NCI-H510A treated with DMSO at 0.1 percent for 48 hours (cell line): ENCODE results near the gene MAB21L4.
A peak's percentile ranks its signal among the peaks of the same experiment; 100 is the strongest.
"Not testable (repeated sequence)": the region's sequence is repeated elsewhere in the genome, so short reads cannot be mapped to it uniquely, and the experiment has no call there.

Experiments used
- DNase-seq: peaks from one replicate; lab custom pipeline; 2025; lab: John Stamatoyannopoulos, UW

MAB21L4 gene

DNA sequence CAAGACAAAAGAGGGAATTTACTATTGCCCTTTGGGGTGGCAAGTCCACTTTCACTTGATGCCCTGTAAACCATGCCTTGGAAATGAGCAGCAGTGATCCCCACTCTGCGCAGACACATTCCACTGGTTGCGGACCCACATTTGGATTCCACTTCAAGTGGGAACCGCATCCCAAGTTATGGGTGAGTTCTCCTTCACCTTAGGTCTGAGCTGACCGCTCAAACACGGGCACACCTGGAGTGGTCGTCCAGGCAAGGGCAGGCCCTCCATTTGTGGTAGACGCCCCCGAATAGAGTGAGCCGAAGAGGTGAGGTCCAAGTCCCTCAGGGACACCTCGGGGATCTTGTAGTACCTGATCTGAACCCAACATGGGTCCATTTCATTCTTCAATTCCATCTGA, 37.1 kb downstream of the MAB21L4 start:
- no peak for DNase-seq

DNA sequence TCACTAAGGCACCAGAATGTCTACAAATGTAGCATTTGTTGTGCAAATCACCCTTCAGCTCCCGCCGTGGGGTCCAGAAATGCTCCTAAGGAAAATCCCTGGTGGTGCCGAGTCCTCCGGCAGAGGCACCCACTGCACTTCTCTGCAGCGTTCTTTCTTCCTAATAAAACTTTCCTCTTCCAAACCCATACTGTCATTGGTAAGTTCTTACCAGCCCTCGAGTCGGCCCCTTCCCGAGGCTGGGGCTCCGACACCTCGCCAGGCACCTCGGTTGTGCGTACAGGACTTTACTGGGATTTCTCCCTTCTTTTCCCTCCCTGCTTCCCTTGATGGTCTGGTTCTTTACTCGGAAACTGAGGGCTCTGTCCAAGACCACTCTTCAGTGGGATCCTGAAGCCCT, 37.6 kb downstream of the MAB21L4 start:
- DNase-seq = no peak

DNA sequence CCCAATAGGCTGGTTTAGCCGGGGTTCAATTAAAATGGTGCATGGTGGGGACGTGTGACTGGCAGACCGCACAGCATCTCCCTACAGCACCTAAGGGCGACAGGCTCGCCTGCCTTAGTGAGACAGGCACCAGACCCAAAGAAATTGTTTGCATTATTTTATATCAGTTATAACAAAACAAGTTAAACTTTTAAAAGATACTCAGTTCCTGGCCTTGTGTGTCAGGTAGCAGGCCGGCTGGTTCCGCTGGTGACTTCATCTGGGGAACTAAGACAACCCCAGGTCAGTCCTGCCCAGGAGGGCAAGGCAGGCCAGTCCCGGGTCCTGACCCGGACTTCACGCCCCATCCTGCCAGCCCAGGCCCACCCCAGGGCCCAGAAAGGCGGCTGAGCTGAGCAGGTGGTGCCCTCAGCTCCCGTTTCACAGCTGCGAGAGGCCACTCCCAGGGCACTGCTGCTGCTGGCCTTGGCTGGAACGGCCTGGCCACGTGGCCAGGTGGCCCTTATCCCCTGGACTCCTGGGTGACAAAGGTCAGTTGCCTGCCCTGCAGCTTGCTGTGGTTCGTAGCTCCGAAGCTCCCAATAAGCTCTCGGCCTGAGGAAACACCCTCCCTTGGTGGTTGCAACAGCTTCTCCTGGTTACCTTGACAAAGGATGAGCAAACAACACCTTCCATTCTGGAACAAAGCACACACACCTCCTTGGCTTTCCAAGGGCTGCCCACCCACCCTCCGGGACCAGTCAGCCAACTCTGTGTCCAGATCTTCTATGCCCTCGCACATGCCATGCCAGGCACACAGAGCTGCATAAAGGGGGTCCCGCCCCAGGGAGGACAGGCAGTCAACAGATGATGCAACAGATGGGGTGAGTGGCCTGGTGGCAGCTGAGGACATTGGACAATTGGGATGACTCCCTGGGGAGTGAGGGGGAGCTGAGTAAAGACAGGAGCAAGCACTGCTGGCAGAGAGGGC, 38.6 kb downstream of the MAB21L4 start:
- no peak for DNase-seq

DNA sequence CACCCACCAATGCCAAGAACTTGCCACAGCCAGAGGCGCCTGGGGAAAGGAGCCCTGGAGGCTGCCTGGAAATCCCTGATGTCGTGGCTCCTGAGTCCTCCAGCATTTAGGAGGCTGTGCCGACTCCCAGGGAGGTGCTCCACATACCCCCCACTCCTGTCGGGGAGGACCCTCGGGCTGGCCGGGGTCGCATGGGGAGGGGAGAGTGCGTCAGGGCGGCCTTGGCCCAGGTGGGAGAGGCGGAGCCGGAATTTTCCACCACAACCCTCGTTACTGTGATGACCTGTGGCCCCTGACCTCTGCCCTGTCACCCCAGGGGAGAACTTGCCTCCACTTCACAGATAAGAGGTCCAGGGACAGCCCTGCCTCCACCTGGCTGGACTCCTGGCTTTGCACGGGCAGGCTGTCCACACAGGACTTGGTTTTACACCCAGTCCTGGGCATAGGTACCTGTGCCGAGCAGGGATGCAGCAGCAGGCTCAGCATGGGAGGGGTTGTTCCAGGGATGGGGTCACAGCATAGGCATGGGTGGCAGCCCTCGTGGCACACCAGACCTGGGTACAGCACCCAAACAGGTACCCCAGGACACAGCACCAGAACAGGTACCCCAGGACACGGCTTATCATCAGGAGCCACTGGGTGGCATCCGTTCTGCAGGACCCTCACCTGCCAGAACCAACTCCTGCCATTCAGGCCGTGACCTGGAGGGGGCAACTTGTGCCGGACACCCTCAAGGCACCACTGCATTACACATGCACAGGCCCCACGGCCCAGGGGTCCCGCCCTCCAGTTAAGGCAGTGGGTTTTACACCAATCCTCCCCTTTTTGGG, 39.6 kb downstream of the MAB21L4 start:
- DNase-seq = no peak

DNA sequence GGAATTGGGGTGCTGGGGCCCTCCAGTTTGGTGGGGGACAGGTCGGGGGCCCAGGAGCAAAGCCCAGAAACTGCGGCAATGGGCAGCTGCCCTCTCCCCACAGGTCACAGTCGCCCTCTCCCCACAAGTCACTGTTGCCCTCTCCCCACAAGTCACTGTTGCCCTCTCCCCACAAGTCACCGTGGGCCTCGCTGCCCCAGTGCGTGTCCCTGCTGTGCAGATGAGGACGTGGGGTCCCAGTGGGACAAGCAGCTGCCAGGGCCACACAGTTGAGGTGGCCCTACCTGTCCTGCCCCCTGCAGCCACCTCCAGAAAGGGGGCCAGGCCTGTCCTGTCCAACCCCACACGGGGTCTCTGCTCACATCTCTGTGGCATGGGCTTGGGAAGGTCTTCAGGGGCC, 40.3 kb downstream of the MAB21L4 start:
- no peak for DNase-seq

DNA sequence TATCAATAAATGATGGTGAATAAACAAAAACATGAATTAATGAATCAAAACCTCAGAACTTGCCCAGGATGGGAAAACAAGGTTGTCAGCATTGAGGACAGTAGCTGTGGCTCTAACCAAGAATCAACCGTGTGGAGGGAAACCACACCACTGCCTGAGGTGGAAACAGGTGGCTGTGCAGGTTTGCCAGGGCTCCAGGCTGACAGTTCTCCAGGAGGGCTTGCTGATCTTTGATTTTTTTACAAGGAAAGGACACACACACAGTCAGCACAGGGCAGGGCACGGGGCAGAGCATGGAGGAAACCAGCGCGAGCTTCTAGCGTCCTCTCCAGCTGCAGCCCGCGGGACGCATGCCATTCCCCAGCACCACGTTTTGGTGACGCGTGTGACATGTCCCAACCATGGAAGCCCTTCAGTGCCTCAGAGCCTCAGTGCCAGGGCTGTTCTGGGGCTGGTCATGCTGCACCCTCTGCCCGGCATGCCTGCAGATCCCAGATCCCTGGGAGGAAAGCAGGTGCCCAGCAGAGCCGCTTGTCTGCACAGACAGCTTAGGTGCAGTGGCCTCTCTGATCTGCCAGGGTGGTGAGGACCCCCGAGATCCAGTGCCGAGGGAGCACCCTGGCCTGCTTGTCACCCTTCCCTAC, 43.2 kb downstream of the MAB21L4 start:
- no peak for DNase-seq

DNA sequence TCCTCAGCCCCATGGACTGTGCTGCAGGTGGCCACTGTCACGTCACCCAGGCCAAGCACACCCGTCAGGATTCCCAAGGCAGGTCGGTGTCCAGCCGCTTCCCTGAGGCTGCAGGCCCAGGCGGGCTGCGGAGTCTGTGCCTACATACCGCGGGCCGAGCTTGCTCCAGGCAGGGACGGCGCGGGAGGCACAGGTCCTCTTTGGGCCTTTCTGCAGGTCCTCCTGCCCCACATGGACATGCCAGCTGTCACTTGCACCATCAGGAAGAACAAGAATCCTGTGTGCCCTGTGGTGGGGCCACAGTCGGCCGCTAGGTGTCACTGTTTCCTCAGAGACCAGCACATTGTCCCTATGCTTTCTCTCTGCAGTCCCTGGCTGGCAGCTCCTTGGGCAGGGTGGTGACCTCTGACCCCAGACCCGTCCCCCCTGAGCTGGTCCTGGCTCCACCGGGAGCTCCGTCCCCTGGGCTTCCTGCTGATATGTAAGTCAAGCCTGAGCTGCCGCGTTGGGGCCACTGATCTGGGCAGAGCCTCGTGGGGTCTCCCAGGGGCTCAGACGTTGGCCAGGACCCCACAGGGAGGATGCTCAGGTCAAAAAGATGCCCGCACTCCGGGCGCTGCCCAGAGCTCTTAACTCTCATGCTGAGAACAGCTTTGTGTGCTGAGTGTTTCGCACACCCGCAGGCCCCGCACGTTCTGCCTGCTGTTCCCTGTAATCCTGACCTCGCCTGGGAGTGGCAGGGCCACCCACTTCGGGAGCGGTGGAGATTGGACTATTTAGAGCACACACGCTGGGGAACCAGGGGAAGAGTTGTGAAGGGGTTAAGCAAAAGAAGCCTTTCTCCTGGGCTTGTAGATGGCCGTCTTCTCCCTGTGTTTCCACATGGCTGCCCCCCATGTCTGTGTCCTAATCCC, 44.6 kb downstream of the MAB21L4 start:
- DNase-seq = peak; percentile 86

DNA sequence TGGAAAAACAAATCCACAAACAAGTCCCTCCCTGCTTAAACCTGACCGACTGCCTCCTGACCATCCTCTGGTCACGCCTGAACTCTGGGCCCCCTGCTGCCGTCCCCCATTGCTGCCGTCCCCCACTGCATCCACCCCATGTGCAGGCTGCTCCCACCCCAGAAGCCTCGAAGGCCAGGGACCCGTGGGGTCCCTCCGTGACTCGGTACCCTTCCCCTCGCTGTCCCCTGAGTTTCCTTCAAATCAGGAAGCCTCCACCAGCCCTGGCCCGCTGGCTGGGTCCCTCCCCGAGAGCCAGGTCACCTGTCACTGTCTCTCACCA, 45.2 kb downstream of the MAB21L4 start:
- no peak for DNase-seq

DNA sequence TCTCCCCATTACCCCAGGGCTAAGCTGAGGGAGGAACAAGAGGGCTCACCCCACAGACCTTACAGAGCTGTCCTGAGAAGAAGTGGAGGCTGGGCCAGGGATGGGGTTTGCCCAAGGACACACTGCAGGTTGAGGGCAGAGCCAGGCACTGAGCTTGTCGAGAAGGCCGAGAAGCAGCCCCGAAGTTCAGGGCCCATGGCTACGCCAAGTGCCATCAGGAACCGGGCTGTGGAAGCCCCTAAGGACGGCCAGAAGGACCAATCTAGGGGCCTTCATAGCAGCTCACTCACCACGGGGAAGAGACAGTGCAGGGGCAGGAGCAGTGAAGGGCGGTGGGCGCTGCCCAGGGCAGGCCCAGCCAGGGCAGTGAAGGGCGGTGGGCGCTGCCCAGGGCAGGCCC, 45.9 kb downstream of the MAB21L4 start:
- no peak for DNase-seq

DNA sequence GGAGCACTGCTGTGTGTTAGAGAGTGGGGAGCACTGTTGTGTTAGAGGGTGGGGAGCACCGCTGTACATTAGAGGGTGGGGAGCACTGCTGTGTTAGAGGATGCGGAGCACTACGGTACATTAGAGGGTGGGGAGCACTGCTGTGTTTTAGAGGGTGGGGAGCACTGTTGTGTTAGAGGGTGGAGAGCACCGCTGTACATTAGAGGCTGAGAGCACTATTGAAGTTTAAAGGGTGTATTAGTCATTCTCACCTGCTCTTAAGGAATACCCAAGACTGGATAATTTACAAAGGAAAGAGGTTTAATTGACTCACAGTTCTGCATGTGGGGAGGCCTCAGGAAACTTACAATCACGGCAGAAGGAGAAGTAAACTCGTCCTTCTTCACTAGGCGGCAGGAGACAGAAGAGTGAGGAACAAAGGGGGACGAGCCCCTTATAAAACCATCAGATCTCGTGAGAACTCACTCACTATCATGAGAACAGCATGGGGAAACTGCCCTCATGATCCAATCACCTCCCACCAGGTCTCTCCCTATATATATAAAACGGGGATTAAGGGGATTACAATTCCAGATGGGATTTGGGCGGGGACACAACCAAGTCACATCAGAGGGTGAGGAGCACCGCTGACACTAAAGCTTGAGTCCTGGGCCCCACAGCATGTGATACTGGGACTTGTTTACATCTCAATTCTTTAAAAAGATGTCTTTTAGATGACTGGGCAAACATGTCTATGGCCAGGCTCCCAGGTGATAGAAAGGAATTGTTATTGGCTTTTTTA, 46.9 kb downstream of the MAB21L4 start:
- DNase-seq = no peak

DNA sequence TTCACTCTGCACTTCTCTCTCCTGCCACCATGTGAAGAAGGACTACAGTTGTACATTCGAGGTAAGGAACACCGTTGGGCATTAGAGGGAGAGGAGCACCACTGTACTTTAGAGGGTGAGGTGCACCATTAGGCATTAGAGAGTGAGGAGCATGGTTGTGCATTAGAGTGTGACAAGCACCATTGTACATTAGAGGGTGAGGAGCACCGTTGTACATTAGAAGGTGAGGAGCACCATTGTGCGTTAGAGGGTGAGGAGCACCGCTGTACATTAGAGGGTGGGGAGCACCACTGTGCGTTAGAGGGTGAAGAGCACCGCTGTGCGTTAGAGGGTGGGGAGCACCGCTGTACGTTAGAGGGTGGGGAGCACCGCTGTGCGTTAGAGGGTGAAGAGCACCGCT, 48.1 kb downstream of the MAB21L4 start:
- no peak for DNase-seq

DNA sequence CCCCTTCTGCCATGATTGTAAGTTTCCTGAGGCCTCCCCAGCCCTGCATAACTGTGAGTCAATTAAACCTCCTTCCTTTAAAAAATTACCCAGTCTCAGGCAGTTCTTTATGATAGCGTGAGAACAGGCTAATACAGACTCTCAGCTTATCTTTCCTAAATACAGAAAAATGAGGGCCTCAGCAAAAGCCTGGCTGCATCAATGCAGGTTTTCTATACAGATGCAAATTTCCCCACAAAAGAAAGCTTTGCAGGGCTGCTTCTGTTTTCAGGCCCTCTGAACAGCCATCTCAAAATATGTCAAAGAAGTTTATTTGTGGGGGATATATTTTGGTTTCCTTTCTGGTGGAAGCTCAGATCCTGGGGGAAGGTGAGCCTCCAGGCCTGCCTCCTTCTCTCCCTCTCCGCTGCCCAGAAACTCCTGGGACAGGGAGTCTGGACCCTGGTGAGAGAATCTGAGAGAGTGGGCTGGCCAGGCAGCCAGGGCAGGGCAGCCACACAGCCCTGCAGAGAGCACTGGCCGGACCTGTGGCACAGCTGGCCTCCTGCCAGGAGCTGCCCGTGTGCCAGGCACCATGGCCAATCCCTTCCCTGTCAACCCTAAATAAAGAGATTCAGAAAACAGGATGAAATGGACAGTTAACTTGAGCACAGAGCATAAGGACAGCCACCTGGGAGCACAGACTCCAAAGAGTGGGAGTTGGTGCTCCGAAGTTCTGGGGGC, 48.9 kb downstream of the MAB21L4 start:
- no peak for DNase-seq

DNA sequence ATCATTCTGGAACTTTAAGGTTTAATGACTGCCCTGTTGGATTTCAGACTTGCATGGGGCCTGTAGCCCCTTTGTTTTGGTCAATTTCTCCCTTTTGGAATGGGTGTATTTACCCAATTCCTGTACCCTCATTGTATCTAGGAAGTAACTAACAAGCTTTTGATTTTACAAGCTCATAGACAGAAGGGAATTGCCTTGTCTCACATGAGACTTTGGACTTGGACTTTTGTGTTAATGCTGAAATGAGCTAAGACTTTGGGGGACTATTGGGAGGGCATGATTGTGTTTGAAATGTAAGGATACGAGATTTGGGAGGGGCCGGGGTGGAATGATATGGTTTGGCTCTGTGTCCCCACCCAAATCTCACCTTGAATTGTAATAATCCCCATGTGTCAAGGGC, 49.6 kb downstream of the MAB21L4 start:
- DNase-seq = not testable (repeated sequence)

DNA sequence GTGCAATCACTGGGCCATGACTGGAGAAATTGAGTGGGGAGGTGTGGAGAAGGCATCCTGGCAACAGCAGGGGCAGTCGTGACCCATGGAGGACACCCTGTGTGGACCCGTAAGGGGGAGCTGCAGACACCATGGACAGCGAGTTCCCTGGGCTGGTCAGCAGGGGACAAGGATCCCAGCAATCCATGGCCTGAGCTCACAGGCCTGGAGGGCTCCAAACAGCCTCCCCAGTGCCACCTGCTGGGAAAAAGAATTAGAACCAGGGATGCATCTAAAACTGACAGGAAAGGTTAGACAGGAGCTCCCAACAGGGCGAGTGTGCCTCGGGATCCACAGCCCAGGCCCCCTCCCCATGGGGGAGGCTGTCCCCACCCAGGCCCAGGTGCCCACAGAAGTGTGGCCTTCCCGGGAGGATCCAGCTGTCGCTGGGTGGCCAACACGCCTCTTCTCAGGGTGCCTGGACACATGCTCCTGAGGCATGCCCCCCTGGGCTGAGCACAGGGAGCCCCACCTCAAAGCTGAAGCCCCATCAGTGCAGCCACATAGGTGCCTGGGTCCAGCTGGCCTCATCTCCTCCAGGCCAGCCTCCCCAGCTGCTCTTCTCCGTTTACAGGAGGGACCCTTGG, 55.4 kb downstream of the MAB21L4 start:
- DNase-seq = peak; percentile 36

DNA sequence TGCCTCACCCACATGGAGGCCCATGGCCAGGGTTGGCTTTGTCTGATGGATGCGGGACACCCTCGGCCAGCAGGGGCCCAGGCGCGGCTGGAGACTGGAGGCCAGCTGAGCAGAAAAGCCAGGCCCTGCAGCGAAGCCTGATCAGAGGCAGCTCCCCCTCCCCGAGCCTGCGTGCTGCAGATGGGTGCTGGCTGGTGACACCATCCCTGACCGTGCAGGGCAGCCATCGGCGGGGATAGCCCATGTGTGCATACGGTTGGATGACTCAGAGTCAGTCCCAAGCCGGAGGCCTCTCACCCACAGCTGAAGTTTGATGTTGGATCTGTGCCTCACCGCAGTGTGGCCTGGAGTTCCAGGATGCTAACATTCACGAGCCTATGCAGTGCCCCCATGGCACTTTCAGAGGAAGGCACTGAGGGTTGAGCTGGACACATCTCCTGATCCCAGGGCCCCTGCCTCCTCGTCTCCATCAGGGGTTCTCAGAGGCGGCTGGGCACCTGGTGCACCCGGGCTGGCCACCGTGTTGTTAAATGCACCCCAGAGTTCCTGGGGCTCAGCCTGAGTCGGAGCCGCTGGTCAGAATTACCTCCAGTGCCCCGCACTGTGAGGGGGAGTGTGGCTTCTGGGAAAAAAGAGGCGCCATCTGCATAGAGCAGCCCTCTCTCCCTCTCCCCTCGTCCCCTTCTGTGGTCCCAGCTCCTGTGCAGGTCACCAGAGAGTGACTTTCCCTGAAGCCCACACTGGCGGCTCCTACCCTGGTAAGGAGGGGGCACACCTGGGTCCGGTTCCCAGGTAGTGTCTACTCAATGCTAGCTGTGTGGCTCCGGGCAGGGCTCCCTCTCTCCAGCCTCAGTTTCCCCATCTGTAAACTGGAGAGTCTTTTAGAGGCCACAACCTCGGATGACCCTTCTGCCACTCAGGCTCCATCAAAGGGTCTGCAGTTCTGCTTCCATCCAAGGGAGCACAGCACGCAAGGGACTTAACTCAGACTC, 56.5 kb downstream of the MAB21L4 start:
- DNase-seq = no peak

DNA sequence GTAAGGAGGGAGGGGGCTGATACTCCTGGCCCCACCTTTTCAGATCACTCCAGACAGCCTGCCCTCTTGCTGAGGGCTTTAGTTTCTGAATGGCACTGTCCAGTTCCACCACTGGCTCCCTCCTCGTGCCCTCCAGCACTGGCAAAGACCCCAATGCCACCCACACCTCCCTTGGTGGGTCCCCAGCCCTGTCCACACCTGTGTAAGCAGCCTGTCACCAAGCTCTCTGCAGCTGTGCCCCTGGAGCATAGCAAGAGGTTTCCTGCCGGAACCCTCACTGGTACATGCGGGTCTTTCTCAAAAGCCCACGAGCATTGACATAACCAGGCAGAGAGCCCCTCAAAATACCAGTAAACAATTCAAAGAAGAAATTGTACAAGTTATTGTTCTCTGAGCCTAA, 58.3 kb downstream of the MAB21L4 start:
- no peak for DNase-seq

DNA sequence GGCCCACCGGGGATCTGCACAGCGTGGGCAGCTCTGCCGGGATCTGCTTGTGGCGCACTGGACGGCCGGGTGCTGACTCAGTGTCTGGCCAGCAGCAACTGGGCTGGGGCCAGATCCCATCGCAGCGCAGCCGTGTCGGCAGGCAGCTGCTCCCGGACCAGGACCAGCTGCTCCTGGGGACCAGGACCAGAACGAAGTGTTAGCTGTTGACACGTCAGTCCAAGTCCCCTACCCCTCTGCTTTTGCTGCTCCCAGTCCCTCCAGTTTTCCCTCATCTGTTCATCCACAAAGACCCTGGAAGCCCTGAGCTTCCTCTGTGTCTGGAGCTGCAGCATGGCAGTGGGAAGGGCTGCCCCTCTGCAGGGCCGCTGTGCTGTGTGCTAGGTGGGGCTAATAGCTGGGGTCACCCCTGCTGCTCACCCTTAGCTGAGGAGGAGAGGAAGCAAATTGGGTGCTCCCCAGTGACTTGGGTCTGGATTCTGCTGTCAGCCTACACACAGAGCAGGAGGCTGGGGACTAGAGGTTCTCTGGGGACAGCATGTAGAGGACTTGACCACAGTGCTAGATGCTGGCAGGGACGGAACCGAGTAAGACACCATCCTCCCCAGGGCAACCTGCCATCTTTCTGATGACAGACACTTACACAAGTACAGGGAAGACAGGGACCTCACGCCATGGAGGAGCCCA, 59.0 kb downstream of the MAB21L4 start:
- no peak for DNase-seq
